Measurements from ENCODE around the gene HBA2.
"Not testable (repeated sequence)": the region's sequence is repeated elsewhere in the genome, so short reads cannot be mapped to it uniquely, and the experiment has no call there.

Gene HBA2

DNA sequence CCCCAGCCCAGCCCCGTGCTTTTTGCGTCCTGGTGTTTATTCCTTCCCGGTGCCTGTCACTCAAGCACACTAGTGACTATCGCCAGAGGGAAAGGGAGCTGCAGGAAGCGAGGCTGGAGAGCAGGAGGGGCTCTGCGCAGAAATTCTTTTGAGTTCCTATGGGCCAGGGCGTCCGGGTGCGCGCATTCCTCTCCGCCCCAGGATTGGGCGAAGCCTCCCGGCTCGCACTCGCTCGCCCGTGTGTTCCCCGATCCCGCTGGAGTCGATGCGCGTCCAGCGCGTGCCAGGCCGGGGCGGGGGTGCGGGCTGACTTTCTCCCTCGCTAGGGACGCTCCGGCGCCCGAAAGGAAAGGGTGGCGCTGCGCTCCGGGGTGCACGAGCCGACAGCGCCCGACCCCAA lies 3.3 kb downstream of the HBA2 start:
- not testable (repeated sequence) for DNase-seq

DNA sequence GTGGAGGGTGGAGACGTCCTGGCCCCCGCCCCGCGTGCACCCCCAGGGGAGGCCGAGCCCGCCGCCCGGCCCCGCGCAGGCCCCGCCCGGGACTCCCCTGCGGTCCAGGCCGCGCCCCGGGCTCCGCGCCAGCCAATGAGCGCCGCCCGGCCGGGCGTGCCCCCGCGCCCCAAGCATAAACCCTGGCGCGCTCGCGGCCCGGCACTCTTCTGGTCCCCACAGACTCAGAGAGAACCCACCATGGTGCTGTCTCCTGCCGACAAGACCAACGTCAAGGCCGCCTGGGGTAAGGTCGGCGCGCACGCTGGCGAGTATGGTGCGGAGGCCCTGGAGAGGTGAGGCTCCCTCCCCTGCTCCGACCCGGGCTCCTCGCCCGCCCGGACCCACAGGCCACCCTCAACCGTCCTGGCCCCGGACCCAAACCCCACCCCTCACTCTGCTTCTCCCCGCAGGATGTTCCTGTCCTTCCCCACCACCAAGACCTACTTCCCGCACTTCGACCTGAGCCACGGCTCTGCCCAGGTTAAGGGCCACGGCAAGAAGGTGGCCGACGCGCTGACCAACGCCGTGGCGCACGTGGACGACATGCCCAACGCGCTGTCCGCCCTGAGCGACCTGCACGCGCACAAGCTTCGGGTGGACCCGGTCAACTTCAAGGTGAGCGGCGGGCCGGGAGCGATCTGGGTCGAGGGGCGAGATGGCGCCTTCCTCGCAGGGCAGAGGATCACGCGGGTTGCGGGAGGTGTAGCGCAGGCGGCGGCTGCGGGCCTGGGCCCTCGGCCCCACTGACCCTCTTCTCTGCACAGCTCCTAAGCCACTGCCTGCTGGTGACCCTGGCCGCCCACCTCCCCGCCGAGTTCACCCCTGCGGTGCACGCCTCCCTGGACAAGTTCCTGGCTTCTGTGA lies 4.1 kb downstream of the HBA2 start, which contains the start of gene HBA1:
Gene HBA1 (plus strand): TSS at position 204 of the 906 bp plus-strand sequence. CDS start 37 bp downstream, at position 241.
- not testable (repeated sequence) for DNase-seq

DNA sequence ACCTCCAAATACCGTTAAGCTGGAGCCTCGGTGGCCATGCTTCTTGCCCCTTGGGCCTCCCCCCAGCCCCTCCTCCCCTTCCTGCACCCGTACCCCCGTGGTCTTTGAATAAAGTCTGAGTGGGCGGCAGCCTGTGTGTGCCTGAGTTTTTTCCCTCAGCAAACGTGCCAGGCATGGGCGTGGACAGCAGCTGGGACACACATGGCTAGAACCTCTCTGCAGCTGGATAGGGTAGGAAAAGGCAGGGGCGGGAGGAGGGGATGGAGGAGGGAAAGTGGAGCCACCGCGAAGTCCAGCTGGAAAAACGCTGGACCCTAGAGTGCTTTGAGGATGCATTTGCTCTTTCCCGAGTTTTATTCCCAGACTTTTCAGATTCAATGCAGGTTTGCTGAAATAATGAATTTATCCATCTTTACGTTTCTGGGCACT lies 4.7 kb downstream of the HBA2 start:
- no peak for DNase-seq

DNA sequence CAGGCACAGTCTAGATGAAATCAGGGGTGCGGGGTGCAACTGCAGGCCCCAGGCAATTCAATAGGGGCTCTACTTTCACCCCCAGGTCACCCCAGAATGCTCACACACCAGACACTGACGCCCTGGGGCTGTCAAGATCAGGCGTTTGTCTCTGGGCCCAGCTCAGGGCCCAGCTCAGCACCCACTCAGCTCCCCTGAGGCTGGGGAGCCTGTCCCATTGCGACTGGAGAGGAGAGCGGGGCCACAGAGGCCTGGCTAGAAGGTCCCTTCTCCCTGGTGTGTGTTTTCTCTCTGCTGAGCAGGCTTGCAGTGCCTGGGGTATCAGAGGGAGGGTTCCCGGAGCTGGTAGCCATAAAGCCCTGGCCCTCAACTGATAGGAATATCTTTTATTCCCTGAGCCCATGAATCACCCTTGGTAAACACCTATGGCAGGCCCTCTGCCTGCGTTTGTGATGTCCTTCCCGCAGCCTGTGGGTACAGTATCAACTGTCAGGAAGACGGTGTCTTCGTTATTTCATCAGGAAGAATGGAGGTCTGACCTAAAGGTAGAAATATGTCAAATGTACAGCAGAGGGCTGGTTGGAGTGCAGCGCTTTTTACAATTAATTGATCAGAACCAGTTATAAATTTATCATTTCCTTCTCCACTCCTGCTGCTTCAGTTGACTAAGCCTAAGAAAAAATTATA lies 5.4 kb downstream of the HBA2 start:
- DNase-seq: no peak

DNA sequence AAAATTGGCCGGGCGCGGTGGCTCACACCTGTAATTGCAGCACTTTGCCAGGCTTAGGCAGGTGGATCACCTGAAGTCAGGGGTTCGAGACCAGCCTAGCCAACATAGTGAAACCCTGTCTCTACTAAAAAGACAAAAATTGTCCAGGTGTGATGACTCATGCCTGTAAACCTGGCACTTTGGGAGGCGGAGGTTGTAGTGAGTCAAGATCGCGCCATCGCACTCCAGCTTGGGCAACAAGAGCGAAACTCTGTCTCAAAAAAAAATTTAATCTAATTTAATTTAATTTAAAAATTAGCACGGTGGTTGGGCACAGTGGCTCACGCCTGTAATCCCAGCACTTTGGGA lies 6.0 kb downstream of the HBA2 start:
- DNase-seq: no peak

DNA sequence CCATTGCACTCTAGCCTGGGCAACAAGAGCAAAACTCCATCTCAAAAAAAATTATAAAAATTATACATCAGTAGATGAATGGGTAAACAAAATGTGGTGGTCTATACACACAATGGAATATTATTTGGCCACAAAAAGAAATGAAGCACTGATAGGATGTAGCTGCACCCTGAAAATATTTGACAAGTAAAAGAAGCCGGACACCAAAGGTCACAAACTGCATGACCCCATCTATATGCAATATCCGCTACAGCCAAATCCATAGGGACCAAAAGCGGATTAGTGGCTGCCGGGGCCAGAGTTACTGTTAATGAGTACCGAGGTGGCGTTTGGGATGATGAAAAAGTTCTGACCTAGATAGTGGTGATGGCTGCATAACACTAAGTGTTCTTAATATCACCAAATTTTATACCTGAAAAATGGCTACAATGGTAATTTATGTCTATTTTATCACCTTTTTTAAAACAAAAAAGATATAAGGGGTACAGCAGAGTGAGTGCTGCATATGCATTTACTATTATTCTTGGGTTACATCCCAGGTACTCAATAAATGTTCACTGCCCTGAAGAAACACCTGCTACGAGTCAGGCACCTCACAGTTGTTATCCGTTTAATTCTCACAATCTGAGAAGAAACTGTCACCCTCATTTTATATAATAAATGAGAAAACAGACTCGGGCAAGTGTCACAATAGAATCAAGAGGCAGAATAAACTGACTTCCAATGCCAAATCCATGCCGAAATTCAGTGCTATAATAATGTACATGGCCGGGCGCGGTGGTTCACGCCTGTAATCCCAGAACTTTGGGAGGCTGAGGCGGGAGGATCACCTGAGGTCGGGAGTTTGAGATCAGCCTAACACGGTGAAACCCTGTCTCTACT lies 6.8 kb downstream of the HBA2 start:
- no peak for DNase-seq

DNA sequence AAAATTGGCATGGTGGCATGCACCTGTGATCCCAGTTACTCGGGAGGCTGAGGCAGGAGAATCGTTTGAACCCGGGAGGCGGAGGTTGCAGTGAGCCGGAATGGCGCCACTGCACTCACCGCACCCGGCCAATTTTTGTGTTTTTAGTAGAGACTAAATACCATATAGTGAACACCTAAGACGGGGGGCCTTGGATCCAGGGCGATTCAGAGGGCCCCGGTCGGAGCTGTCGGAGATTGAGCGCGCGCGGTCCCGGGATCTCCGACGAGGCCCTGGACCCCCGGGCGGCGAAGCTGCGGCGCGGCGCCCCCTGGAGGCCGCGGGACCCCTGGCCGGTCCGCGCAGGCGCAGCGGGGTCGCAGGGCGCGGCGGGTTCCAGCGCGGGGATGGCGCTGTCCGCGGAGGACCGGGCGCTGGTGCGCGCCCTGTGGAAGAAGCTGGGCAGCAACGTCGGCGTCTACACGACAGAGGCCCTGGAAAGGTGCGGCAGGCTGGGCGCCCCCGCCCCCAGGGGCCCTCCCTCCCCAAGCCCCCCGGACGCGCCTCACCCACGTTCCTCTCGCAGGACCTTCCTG lies 7.5 kb downstream of the HBA2 start, which contains the start of gene HBQ1:
Gene HBQ1 (plus strand): TSS at position 359 of the 575 bp plus-strand sequence. CDS start 28 bp downstream, at position 387.
- DNase-seq: peak; percentile 75 to 89

DNA sequence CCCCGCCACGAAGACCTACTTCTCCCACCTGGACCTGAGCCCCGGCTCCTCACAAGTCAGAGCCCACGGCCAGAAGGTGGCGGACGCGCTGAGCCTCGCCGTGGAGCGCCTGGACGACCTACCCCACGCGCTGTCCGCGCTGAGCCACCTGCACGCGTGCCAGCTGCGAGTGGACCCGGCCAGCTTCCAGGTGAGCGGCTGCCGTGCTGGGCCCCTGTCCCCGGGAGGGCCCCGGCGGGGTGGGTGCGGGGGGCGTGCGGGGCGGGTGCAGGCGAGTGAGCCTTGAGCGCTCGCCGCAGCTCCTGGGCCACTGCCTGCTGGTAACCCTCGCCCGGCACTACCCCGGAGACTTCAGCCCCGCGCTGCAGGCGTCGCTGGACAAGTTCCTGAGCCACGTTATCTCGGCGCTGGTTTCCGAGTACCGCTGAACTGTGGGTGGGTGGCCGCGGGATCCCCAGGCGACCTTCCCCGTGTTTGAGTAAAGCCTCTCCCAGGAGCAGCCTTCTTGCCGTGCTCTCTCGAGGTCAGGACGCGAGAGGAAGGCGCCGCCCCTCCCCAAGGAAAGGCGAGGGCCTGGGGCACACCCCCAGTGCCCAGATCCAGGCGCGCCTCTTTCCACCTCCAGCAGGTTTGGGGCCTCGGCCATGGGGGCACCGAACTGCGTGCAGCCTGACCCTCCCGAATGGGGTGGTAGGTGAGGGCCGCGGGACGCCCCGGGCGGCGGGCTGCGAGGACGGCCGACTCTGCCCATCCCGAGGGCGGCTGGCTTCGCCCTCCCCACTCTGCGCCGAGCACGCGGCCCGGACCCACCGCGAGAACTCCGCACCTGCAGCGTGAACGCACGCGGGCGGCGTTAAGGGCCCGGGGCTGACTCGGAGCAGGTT lies 8.2 kb downstream of the HBA2 start:
- DNase-seq: peak; percentile 88 to 91

DNA sequence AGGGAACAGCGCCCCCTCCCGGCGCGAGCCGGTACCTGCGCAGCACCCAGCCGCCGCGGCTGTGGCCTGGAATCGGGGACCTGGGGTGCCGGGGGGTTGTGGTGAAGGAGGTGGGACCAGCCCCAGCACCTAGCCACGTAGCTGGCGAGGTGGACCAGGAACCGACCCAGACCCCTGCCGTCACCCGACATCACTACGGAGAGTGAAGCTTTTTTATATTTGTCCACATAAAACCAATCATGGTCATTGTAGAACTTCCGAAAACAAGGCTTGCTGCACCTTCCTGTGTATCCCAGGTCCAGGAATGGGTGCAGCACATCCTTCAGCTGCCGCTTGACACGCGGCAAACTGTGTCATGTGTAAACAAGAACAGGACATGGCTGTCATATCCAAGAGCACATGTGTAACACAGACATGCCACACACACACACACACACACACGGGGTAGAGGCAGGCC lies 8.9 kb downstream of the HBA2 start:
- no peak for DNase-seq

DNA sequence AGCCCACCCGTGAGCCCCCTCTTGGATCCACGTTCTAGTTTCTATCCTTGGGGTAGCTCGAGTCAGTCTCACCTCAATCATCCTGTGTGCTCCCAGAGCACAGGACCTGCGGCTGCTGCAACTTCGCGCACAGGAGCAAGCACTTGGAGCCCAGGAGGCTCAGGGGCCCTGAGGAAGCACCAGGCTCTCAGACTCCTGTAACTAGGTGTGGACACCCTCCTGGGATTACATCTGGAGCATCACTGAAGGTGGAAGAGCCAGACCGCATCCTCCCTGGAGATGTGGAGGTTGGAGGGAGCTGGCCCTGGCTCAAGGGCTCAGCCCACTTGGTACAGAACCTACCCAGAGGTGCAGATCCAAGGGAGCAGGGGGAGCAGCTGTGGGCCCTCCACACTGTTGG lies 10.3 kb downstream of the HBA2 start:
- no peak for DNase-seq

DNA sequence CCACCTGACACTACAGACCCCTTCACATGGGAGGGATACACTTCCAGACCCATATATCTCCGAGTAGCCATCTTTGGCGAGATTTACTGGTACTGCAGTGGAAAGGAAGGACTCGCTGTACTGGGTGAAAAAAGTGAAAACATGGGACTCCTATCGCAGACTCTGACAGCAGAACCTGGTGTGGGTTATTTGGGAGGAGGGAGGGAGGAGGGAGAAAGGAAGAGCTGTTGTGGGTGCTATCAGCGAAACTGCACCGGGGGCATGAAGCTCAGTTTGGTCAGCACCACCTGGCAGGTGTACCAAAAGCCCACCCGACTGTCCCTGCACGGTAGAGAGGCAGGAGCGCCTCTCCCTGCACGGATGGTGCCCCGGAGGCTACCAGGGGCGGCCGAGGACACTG lies 12.5 kb downstream of the HBA2 start:
- no peak for DNase-seq

DNA sequence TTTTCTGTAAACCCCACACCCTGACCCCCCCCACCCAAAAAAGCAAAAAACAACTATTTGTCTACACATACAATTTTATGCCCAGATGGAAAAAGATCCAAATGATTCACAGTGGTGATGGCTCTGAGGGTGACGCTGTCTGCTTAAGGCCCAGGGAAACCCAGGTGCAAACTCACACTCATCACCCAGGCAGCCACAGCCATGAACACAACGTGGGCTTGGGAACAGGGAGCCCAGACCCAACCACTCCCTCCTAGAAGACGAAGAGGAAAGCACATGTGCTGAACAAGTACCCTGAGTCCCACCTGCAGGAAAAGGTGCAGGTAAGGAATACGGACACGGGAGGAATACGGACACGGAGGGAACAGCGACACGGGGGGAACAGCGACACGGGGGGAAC lies 13.0 kb downstream of the HBA2 start:
- DNase-seq: no peak

DNA sequence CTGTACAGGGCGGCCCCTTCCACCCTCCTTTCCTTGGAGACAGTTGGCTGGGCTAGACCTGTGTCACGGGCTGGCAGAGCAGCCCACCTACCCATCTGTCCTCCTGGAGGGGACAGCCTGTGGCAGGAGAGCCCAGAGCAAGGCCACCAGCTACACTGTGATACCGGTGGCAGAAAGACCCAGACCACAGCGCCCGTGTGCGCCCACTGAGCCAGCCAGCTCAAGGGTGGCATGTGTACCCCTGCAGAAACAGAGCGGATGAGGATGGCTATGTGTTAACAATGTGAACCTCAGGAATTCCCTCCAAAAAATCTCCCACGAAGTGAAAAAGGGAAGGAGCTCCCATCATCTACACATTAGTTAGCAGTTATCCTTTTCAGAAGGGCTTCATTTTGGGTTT lies 14.7 kb downstream of the HBA2 start:
- no peak for DNase-seq

DNA sequence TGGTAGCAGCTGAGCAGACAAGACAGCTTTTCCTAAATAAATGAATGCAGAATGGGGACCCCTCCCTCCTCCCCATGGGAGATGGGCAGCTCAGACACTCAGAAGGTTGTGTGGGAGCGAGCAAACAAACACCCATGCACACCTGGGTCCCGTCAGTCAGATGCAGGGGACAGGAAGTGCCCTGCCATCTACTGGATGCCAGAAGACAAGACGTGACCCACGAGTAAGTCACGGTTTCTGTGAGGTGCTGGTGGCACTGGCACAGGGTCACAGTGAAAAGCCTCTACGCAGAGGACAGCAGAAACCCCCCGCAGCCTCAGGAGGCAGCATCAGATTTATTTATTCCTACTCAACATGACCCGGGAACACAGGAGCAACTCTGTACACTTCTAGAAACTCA lies 16.0 kb downstream of the HBA2 start:
- DNase-seq: no peak

DNA sequence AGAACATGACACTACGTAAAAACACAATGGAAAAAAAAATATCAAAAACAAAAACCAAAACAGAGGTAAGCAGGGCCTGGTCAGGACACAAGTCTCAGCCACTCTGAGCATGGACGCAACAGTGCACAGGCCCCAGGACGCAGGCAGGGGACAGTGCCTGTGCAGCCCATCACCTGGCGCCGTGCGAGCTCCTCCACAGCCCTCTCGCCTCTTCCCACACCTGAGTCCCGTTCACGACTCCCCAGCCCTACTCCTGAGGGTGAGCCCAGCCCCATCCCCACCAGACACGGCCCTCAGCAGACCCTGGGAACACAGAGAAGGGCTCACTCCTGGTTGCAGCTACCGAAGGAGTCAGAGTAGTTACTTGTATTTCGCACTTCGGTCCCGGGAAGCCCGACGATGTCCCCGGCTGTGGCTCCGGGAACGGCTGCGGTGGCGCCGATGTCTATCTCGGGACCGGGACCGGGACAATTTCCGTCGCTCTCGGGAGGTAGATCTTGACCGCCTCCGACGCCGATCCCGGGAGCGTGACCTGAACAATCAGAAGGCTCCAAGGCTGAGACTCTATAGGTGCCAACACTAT lies 17.0 kb downstream of the HBA2 start:
- no peak for DNase-seq

DNA sequence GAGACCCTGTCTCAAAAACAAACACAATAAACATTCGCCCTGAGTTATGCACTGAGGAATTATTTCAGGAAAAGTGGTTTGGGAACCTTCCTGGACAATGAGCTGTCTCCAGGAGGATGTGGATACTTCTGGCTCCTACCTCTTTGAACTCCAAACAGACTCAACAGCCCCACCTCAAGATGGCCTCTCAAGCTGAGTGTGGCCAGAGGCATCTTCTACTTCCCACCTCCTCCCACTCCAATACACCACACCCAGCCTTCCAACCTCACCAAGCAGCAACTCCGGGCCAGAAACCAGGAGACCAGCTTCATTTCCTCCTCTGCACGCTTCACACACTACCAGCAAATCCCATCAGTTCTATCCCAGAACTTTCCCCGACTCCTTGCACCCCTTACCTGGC lies 19.2 kb downstream of the HBA2 start:
- no peak for DNase-seq

DNA sequence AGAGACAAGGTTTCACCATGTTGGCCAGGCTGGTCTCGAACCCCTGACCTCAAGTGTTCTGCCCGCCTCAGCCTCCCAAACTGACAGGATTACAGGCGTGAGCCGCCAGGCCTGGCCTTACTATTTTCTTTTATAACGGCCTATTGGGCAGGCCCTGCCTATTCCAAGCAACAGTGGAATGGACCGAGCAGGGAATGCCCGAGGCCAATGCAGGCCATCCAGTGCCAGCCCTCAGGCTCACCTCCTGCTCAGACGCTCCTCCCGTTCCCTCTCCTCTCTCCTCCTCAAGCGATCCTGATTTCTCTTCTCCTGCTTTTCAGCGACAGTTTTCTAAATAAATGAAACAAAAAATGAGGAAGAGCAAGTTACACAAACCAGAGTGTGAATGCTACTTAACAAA lies 20.0 kb downstream of the HBA2 start:
- DNase-seq: no peak

DNA sequence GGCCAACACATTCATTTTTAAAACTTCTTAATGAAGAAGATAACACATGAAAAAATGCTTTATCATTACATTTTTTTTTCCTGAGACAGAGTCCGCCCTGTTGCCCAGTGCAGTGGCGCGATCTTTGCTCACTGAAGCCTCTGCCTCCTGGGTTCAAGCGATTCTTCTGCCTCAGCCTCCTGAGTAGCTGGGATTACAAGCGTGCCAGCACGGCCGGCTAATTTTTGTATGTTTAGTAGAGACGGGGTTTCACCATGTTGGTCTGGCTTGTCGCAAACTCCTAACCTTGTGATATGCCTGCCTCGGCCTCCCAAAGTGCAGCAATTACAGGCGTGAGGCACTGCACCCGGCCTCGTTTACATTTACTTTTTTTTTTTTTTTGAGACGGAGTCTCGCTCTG lies 20.8 kb downstream of the HBA2 start:
- no peak for DNase-seq

DNA sequence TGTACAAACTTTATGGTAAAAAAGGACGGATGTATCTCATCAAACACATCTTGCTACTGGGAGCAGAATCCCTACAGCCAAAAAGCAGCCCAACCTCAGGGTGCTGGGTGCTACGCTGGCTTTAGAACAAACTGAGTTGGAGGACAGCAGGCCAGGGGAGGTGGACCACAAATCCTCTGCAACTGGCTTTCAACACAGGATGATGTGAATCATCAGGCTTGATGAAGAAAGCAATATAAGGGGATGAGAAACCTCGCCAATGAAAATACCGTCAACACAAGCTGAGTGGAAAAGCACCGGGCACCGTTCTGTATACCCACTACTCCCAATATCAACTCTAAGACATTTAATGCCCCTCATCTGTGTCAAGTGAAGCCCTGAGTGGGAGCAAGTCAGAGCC lies 21.8 kb downstream of the HBA2 start:
- DNase-seq: no peak

DNA sequence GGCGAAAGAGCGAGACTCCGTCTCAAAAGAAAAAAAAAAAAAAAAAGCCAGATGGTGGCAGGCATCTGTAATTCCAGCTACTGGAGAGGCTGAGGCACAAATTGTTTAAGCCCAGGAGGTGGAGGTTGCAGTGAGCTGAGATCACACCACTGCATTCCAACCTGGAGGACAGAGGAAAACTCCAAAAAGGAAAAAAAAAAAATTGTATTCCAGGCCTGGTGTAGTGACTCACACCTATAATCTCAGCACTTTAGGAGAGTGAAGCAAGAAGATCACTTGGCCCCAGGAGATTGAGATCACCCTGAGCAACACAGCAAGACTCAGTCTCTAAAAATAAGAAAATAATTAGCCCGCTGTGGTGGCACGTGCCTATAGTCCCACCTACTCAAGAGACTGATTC lies 27.7 kb downstream of the HBA2 start:
- DNase-seq: no peak

DNA sequence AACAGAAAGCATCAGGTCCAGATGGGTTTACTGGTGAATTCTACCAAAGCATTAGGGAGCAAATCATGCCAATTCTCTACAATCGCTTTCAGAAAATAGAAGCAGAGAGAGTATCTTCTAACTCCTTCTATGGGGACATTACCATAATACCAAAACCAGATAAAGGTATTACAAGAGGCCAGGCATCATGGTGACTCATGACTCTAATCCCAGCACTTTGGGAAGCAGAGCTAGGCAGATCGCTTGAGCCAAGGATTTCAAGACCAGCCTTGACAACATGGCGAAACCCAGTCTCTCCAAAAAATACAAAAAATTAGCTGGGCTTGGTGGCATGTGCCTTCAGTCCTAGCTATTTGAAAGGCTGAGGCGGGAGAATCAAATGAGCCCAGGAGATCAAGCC lies 30.6 kb downstream of the HBA2 start:
- no peak for DNase-seq

Data from NCI-H1930 (cell line).